ENCODE results near the gene DDX39A.

DNA sequence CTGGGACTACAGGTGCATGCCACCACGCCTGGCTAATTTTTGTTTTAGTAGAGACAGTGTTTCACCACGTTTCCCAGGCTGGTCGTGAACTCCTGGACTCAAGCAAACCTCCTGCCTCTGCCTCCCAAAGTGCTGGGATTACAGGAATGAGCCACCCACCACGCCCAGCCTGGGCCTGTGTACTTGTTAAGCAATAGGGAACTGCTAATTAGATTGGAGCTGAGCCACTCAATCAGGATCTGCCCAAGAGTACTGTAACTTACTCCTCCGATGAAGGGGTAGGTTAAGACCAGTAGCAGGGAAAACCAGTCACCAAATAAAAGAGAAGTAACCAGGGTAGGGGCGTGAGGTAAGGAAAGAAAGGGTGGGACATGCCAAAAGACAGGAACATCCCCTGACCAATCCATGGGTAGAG is 2.3 kb downstream of the DDX39A start:
- TF ChIP-seq POLR2A (IDR thresholded peaks at IDR 0.05): no peak
- TF ChIP-seq, protein P1, sequence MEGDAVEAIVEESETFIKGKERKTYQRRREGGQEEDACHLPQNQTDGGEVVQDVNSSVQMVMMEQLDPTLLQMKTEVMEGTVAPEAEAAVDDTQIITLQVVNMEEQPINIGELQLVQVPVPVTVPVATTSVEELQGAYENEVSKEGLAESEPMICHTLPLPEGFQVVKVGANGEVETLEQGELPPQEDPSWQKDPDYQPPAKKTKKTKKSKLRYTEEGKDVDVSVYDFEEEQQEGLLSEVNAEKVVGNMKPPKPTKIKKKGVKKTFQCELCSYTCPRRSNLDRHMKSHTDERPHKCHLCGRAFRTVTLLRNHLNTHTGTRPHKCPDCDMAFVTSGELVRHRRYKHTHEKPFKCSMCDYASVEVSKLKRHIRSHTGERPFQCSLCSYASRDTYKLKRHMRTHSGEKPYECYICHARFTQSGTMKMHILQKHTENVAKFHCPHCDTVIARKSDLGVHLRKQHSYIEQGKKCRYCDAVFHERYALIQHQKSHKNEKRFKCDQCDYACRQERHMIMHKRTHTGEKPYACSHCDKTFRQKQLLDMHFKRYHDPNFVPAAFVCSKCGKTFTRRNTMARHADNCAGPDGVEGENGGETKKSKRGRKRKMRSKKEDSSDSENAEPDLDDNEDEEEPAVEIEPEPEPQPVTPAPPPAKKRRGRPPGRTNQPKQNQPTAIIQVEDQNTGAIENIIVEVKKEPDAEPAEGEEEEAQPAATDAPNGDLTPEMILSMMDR (IDR thresholded peaks at IDR 0.05): no peak
